Measurements from ENCODE around the gene ABO. TPM values are rescaled to one million over a fixed set of nuclear protein-coding genes. Genes with fewer than 3 reads are reported as not detected.

ABO gene
- total and polyA plus RNA-seq, 2 donors from 2014 or later, result 25.0 to 29.0 TPM

- H3K36me3 ChIP-seq (ENCODE audit: control insufficient read depth in 2 of 3, insufficient read depth in 3 of 3, low read length in 3 of 3), result peaks cover 0 to 2% (median 0%) of the 10 kb centered on the region in 3 donors
- H3K4me3 ChIP-seq (ENCODE audit: low read length in 3 of 3), result no peak overlapping the region
- H3K9me3 ChIP-seq (ENCODE audit: control insufficient read depth in 2 of 3, insufficient read depth in 1 of 3, low read length in 3 of 3), result no peaks in the 10 kb centered on the region
- no peaks in the 10 kb centered on the region for H3K27me3 ChIP-seq (ENCODE audit: control insufficient read depth, insufficient read depth, low read length)
- DNase-seq, result no peak
- intact Hi-C loops (cut with DNase I), result no loop called here
- no peak overlapping the region for H3K9ac ChIP-seq (ENCODE audit: low read length in 3 of 3)
- TF ChIP-seq, protein P1, sequence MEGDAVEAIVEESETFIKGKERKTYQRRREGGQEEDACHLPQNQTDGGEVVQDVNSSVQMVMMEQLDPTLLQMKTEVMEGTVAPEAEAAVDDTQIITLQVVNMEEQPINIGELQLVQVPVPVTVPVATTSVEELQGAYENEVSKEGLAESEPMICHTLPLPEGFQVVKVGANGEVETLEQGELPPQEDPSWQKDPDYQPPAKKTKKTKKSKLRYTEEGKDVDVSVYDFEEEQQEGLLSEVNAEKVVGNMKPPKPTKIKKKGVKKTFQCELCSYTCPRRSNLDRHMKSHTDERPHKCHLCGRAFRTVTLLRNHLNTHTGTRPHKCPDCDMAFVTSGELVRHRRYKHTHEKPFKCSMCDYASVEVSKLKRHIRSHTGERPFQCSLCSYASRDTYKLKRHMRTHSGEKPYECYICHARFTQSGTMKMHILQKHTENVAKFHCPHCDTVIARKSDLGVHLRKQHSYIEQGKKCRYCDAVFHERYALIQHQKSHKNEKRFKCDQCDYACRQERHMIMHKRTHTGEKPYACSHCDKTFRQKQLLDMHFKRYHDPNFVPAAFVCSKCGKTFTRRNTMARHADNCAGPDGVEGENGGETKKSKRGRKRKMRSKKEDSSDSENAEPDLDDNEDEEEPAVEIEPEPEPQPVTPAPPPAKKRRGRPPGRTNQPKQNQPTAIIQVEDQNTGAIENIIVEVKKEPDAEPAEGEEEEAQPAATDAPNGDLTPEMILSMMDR (IDR thresholded peaks at IDR 0.05; ENCODE audit: borderline replicate concordance, extremely low read depth, insufficient read depth), result no peak
- no peak for FAIRE-seq
- H3K4me1 ChIP-seq (ENCODE audit: control insufficient read depth in 2 of 3, insufficient read depth in 2 of 3, low read depth in 1 of 3, low read length in 3 of 3), result peaks cover 2 to 28% (median 21%) of the 10 kb centered on the region in 3 donors
- no peak overlapping the region for H3K27ac ChIP-seq (ENCODE audit: low read depth in 2 of 2, low read length in 2 of 2)
Measured at GRCh38 chr9:133255371-133256135, 19.4 kb downstream of the ABO start.

GRCh38 chr9:133254471-133254870 lies 20.5 kb downstream of the ABO start:
- no peak overlapping the region for H3K9ac ChIP-seq (ENCODE audit: low read length in 3 of 3)
- no peak overlapping the region for H3K4me3 ChIP-seq (ENCODE audit: low read length in 3 of 3)
- H3K4me1 ChIP-seq (ENCODE audit: control insufficient read depth in 2 of 3, insufficient read depth in 2 of 3, low read depth in 1 of 3, low read length in 3 of 3), result peaks cover 2 to 32% (median 26%) of the 10 kb centered on the region in 3 donors
- H3K27ac ChIP-seq (ENCODE audit: low read depth in 2 of 2, low read length in 2 of 2), result no peak overlapping the region
- DNase-seq, result no peak
- intact Hi-C loops (cut with DNase I), result no loop called here
- FAIRE-seq, result no peak
- peaks cover 0 to 2% (median 0%) of the 10 kb centered on the region in 3 donors for H3K36me3 ChIP-seq (ENCODE audit: control insufficient read depth in 2 of 3, insufficient read depth in 3 of 3, low read length in 3 of 3)
- TF ChIP-seq, protein P1 (IDR thresholded peaks at IDR 0.05; ENCODE audit: borderline replicate concordance, extremely low read depth, insufficient read depth), result no peak
- no peaks in the 10 kb centered on the region for H3K27me3 ChIP-seq (ENCODE audit: control insufficient read depth, insufficient read depth, low read length)
- H3K9me3 ChIP-seq (ENCODE audit: control insufficient read depth in 2 of 3, insufficient read depth in 1 of 3, low read length in 3 of 3), result no peaks in the 10 kb centered on the region

DNA sequence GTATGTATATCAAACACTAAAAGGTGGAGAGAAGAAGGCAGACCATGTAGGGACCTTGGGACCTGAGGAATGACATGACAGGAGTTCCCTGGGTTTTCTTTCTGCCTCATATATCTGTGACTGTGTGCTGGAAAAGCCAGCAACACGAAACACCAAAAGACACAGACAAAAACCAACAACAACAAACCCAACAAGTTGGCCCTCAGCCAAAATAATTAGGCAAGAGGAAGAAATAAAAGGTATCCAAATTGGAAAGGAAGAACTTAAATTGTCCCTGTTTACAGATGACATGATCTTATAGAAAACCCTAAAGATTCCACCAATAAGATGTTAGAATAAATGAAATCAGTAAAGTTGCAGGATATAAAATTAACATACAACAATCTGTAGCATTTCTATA lies 21.7 kb downstream of the ABO start:
- FAIRE-seq (no peak), DNase-seq (no peak)
- Histone ChIP-seq H3K4me3 (ENCODE audit: low read length in 3 of 3) (no peak overlapping the region), H3K9ac (ENCODE audit: low read length in 3 of 3) (peak overlapping the region in 1 of 3 donors; percentile 22), H3K4me1 (ENCODE audit: control insufficient read depth in 2 of 3, insufficient read depth in 2 of 3, low read depth in 1 of 3, low read length in 3 of 3) (peaks cover 0 to 31% (median 23%) of the 10 kb centered on the region in 3 donors), H3K36me3 (ENCODE audit: control insufficient read depth in 2 of 3, insufficient read depth in 3 of 3, low read length in 3 of 3) (peaks cover 0 to 2% (median 0%) of the 10 kb centered on the region in 3 donors), H3K27ac (ENCODE audit: low read depth in 2 of 2, low read length in 2 of 2) (peak overlapping the region; percentile 71 to 88), H3K9me3 (ENCODE audit: control insufficient read depth in 2 of 3, insufficient read depth in 1 of 3, low read length in 3 of 3) (no peaks in the 10 kb centered on the region), H3K27me3 (ENCODE audit: control insufficient read depth, insufficient read depth, low read length) (no peaks in the 10 kb centered on the region)
- intact Hi-C loops (cut with DNase I), result no loop called here
- TF ChIP-seq, protein P1 (IDR thresholded peaks at IDR 0.05; ENCODE audit: borderline replicate concordance, extremely low read depth, insufficient read depth), result no peak
